GM18858 (cell line): ENCODE data around the gene CYP2A6.
"Not testable (repeated sequence)": the region's sequence is repeated elsewhere in the genome, so short reads cannot be mapped to it uniquely, and the experiment has no call there.

Experiments used
- ATAC-seq: cut with Tn5 transposase; IDR thresholded peaks from one replicate; pipeline ENCODE4 v1.9.1; 2021; ENCODE audit not compliant: unreplicated experiment

The CYP2A6 gene

GRCh38 chr19:40850277-40850676, at the start of gene CYP2A6:
TSS of gene CYP2A6 (minus strand) at chr19:40850447. CDS start at chr19:40850426, 21 bp downstream.
- ATAC-seq, result not testable (repeated sequence)

GRCh38 chr19:40899964-40900363, 49.7 kb upstream of the CYP2A6 start:
- not testable (repeated sequence) for ATAC-seq

GRCh38 chr19:40896843-40897789, 46.9 kb upstream of the CYP2A6 start:
- ATAC-seq, result not testable (repeated sequence)

- no peak for ATAC-seq
Observed at GRCh38 chr19:40896418-40896796, 46.2 kb upstream of the CYP2A6 start.

- no peak for ATAC-seq
Observed at GRCh38 chr19:40893112-40893511, 42.9 kb upstream of the CYP2A6 start.

- ATAC-seq, result no peak
Observed at GRCh38 chr19:40889366-40889765, 39.1 kb upstream of the CYP2A6 start.

- no peak for ATAC-seq
Observed at GRCh38 chr19:40888191-40888590, 37.9 kb upstream of the CYP2A6 start.

GRCh38 chr19:40884187-40884931, 34.1 kb upstream of the CYP2A6 start:
- ATAC-seq, result not testable (repeated sequence)

- not testable (repeated sequence) for ATAC-seq
Observed at GRCh38 chr19:40882062-40882461, 31.8 kb upstream of the CYP2A6 start, which contains the start of gene CYP2A7. TSS of gene CYP2A7 (minus strand) at chr19:40882231. CDS start at chr19:40882210, 21 bp downstream.

- ATAC-seq, result not testable (repeated sequence)
Observed at GRCh38 chr19:40879349-40879748, 29.1 kb upstream of the CYP2A6 start.

- not testable (repeated sequence) for ATAC-seq
Observed at GRCh38 chr19:40875526-40875951, 25.3 kb upstream of the CYP2A6 start.

GRCh38 chr19:40874874-40875273, 24.6 kb upstream of the CYP2A6 start:
- ATAC-seq, result not testable (repeated sequence)

- ATAC-seq, result not testable (repeated sequence)
Observed at GRCh38 chr19:40873873-40874272, 23.6 kb upstream of the CYP2A6 start.

GRCh38 chr19:40872209-40872608, 22.0 kb upstream of the CYP2A6 start:
- no peak for ATAC-seq

GRCh38 chr19:40867701-40868100, 17.5 kb upstream of the CYP2A6 start:
- no peak for ATAC-seq

GRCh38 chr19:40864739-40865496, 14.7 kb upstream of the CYP2A6 start:
- not testable (repeated sequence) for ATAC-seq

- no peak for ATAC-seq
Observed at GRCh38 chr19:40862785-40863184, 12.5 kb upstream of the CYP2A6 start.

- no peak for ATAC-seq
Observed at GRCh38 chr19:40862333-40862732, 12.1 kb upstream of the CYP2A6 start.

GRCh38 chr19:40858109-40858508, 7.9 kb upstream of the CYP2A6 start:
- ATAC-seq, result no peak

- not testable (repeated sequence) for ATAC-seq
Observed at GRCh38 chr19:40852467-40853152, 2.4 kb upstream of the CYP2A6 start.
